ENCODE data around the gene STXBP5L.
"Not testable (repeated sequence)": the region's sequence is repeated elsewhere in the genome, so short reads cannot be mapped to it uniquely, and the experiment has no call there.

Gene STXBP5L

GRCh38 chr3:121330118-121330517 lies 422.1 kb downstream of the STXBP5L start:
- no peak overlapping the region for H3K4me3 ChIP-seq (ENCODE audit: control insufficient read depth, low read depth, low read length)
- DNase-seq (ENCODE audit: low read depth), result no peak
- no peak for TF ChIP-seq CTCF (conservative IDR thresholded peaks at IDR 0.05; ENCODE audit: control insufficient read depth, insufficient read depth, low read depth, low read length)

GRCh38 chr3:121330634-121331033 lies 422.6 kb downstream of the STXBP5L start:
- DNase-seq (ENCODE audit: low read depth), result no peak
- H3K4me3 ChIP-seq (ENCODE audit: control insufficient read depth, low read depth, low read length), result no peak overlapping the region
- TF ChIP-seq CTCF (conservative IDR thresholded peaks at IDR 0.05; ENCODE audit: control insufficient read depth, insufficient read depth, low read depth, low read length), result no peak

- DNase-seq (ENCODE audit: low read depth); H3K4me3 ChIP-seq (ENCODE audit: control insufficient read depth, low read depth, low read length): not testable (repeated sequence)
Measured at GRCh38 chr3:121355960-121356359, 448.0 kb downstream of the STXBP5L start.

- TF ChIP-seq CTCF (conservative IDR thresholded peaks at IDR 0.05; ENCODE audit: control insufficient read depth, insufficient read depth, low read depth, low read length), result no peak
- H3K4me3 ChIP-seq (ENCODE audit: control insufficient read depth, low read depth, low read length), result no peak overlapping the region
- no peak for DNase-seq (ENCODE audit: low read depth)
Measured at GRCh38 chr3:121362035-121362734, 454.2 kb downstream of the STXBP5L start.

- DNase-seq (ENCODE audit: low read depth); H3K4me3 ChIP-seq (ENCODE audit: control insufficient read depth, low read depth, low read length): not testable (repeated sequence)
Measured at GRCh38 chr3:121388308-121388707, 480.3 kb downstream of the STXBP5L start.

- DNase-seq (ENCODE audit: low read depth), result not testable (repeated sequence)
Measured at GRCh38 chr3:121395967-121396366, 488.0 kb downstream of the STXBP5L start.

GRCh38 chr3:121398051-121398450 lies 490.0 kb downstream of the STXBP5L start:
- not testable (repeated sequence) for DNase-seq (ENCODE audit: low read depth)

More at GRCh38 chr3:121395967-121396366, 488.0 kb downstream of the STXBP5L start:
- H3K4me3 ChIP-seq (ENCODE audit: control insufficient read depth, low read depth, low read length), result not testable (repeated sequence)

GRCh38 chr3:121399820-121400219 lies 491.8 kb downstream of the STXBP5L start:
- no peak for TF ChIP-seq CTCF (conservative IDR thresholded peaks at IDR 0.05; ENCODE audit: control insufficient read depth, insufficient read depth, low read depth, low read length)
- no peak overlapping the region for H3K4me3 ChIP-seq (ENCODE audit: control insufficient read depth, low read depth, low read length)
- no peak for DNase-seq (ENCODE audit: low read depth)

More at GRCh38 chr3:121398051-121398450, 490.0 kb downstream of the STXBP5L start:
- H3K4me3 ChIP-seq (ENCODE audit: control insufficient read depth, low read depth, low read length), result not testable (repeated sequence)

- H3K4me3 ChIP-seq (ENCODE audit: control insufficient read depth, low read depth, low read length), result no peak overlapping the region
- no peak for DNase-seq (ENCODE audit: low read depth)
- TF ChIP-seq CTCF (conservative IDR thresholded peaks at IDR 0.05; ENCODE audit: control insufficient read depth, insufficient read depth, low read depth, low read length), result no peak
Measured at GRCh38 chr3:121405631-121406030, 497.6 kb downstream of the STXBP5L start.

Data from fibroblast of mammary gland (primary cell).